ENCODE measurements around the gene IVD.

The IVD gene

DNA sequence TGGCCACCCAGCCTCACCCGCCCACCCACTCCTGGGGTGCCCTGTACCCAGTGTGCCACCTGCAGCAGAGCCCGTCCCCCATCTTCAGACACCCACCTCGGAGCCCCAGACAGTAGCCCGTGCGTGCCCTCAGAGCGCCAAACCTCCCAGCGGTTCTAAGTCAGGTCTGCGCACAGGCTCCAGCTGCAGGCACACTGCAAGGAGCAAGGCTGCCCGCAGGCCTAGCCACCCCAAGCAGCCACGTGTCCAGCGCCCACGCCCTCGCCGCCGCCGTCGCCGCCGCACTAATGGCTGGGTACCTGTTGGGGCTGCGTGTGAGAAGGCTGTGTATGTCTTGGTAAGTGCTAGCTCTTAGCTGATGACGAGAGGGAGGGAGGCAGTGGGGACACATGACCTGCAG is 56.4 kb downstream of the IVD start:
- DNase-seq: no peak

DNA sequence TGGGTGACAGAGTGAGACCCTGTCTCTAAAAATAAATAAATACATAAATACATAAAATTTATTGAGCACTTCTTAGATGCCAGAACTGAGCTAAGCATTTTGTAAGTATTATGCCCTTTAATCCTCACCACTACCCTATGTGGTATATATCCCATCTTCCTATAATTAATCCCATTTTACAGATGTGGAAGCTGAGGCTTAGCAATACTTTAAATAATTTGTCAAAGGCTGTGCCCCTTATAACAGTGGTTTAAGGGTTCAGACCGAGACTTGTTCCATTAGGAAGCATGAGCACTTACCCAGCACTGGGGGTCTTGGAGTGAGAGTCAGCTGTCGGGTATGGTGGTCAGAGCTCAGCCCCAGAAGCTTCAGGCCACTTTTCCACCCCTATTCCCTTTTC is 57.7 kb downstream of the IVD start:
- no peak for DNase-seq

GRCh38 chr15:40463886-40464545 is 58.4 kb downstream of the IVD start:
- no peak for DNase-seq

GRCh38 chr15:40464595-40465185 is 59.1 kb downstream of the IVD start:
- no peak for DNase-seq

GRCh38 chr15:40465939-40466338 is 60.3 kb downstream of the IVD start:
- no peak for DNase-seq

- no peak for DNase-seq
Observed at GRCh38 chr15:40466426-40467260, 61.0 kb downstream of the IVD start.

GRCh38 chr15:40467261-40467615 is 61.6 kb downstream of the IVD start:
- no peak for DNase-seq

DNA sequence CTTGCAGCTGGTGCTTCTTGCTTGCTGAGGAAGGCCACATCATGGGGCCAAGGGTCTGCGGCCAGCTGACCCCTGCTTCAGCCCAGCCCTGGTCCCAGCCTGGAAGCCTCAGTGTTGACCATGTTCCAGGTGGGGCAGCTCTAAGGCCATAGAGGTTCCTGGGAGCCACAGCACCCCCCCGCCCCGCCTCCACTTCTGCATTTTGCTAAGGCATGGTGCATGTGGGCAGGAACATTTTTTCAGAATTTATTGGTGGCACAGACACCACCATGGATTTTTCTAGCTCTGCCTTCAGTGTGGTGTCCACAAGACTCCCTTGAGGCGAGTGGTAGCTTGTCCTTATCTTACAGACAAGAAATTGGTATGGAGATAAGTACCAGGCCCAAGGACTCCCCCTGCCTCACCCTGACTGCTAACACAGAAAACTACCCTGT is 63.3 kb downstream of the IVD start:
- DNase-seq: no peak

DNA sequence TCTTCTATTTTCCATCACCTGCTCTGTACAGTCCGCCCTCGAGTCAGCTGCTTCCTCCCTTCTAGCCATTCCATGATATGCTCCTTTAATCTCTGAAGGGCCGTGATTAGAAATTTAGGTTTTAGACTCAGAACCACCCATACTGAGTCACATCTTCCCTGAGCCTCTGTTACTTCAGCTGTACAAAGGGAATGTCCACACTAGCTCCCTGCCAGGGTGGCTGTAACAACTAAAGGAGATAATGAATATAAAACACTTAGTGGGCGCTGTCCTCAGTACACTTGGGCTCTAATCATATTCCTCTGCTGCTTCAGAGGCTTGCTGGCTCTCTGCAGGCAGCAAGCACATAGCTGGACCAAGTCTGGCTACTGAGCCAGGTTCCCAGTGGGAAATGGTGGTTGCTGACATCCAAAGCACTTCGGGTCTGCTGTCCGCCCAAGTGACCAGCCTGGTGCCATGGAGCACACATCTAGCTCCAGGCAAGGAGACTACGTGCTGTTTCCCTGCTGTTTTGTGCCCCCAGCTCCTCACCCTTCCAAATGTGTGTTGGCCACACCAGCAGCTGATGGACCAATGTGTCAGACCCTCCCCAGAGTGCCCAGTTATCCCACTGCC is 64.3 kb downstream of the IVD start:
- no peak for DNase-seq

DNA sequence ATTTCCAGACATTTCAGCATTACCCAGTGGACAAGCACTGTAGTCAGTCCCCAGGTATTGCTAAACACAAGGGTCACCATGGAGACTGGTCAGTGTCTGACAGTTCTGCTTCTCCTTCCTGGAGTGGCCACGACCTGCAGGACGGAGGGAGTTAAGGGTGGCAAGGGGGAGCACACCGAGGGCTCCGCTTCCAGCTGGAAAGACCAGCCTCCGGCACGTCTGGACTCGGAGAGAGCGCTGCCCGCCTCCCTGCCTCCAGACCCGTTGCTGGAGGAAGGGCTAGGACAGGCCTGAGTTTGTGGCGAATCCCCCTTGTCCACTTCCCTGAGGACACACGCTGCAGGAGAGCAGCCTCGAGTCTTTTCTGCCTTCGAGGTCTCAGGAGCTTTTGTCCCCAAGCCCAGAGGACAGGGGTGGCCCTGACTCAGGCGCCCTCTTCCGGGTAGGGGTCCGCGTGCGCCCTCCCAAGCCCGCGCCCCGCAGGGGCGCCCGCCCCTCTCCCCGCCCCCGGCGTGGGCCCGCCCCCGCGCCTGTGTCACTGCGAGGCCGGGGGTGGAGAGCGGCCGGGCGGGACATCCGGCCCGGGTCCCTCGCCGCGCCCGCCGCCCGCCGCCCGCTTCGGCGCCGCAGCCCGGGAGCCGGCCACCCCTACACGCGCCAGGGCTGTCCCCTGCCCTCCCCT is 65.0 kb downstream of the IVD start, which contains the start of gene CHST14:
TSS of gene CHST14 (plus strand) at position 562 of the 682 bp plus-strand sequence. CDS start 230 bp downstream, outside the sequence.
- DNase-seq: no peak
